Glutamatergic neuron (in vitro differentiated cells): ENCODE measurements around the gene OSBPL9. TPM values are rescaled to one million over a fixed set of nuclear protein-coding genes. Genes with fewer than 3 reads are reported as not detected.

ENCODE experiments used
- DNase-seq: peaks from one replicate; pipeline ENCODE4 v3.0.0; 2022
- H3K27ac Mint-ChIP-seq: one replicate; pipeline ENCODE4 v1.8.0; 2020; ENCODE audit warnings: mild to moderate bottlenecking, mixed read lengths, inconsistent platforms; ENCODE audit not compliant: unreplicated experiment
- H3K27me3 Mint-ChIP-seq: one replicate; pipeline ENCODE4 v1.8.0; 2020; ENCODE audit warnings: mild to moderate bottlenecking, moderate library complexity, mixed read lengths, inconsistent platforms; ENCODE audit not compliant: unreplicated experiment
- H3K36me3 Mint-ChIP-seq: one replicate; pipeline ENCODE4 v1.8.0; 2020; ENCODE audit warnings: mild to moderate bottlenecking, mixed read lengths, inconsistent platforms; ENCODE audit not compliant: unreplicated experiment
- H3K4me1 Mint-ChIP-seq: one replicate; pipeline ENCODE4 v1.8.0; 2020; ENCODE audit warnings: mild to moderate bottlenecking, low read depth, mixed read lengths, inconsistent platforms; ENCODE audit not compliant: unreplicated experiment
- H3K4me3 Mint-ChIP-seq: one replicate; pipeline ENCODE4 v1.8.0; 2020; ENCODE audit warnings: mild to moderate bottlenecking, mixed read lengths, inconsistent platforms; ENCODE audit not compliant: unreplicated experiment
- H3K9me3 Mint-ChIP-seq: one replicate; pipeline ENCODE4 v1.8.0; 2020; ENCODE audit warnings: mild to moderate bottlenecking, moderate library complexity, mixed read lengths, inconsistent platforms; ENCODE audit not compliant: unreplicated experiment
- microRNA-seq: library from miRNA; unstranded; fragments of <30 nt; microRNA quantifications from one replicate; pipeline ENCODE4, GENCODE V29; 2020; ENCODE audit not compliant: unreplicated experiment
- total RNA-seq: library from RNA; stranded (reverse); fragmentation: NEBNext Ultra II Directional; extraction: Animal tissue kit (Norgen Biotek cat#: 25700); gene quantifications from one replicate; pipeline ENCODE4 v1.2.1, GENCODE V29; 2021; ENCODE audit not compliant: unreplicated experiment
- TF ChIP-seq, protein P1 (sequence below): fragments of 200-600 bp; sonication (generic); IDR thresholded peaks from one replicate; pipeline ENCODE4 v1.5.0; 2021; ENCODE audit not compliant: partially characterized antibody, unreplicated experiment

Gene OSBPL9
- total RNA-seq, 1 donor from 2014 or later = 84.6 TPM

GRCh38 chr1:51833700-51834099 lies 216.8 kb downstream of the OSBPL9 start:
- Mint-ChIP-seq H3K9me3 (peaks cover 2% of the 10 kb centered on the region), H3K27me3 (no peaks in the 10 kb centered on the region), H3K36me3 (no peaks in the 10 kb centered on the region), H3K4me1 (no peaks in the 10 kb centered on the region), H3K4me3 (no peak overlapping the region), H3K27ac (no peak overlapping the region)
- DNase-seq = no peak
- TF ChIP-seq, protein P1, sequence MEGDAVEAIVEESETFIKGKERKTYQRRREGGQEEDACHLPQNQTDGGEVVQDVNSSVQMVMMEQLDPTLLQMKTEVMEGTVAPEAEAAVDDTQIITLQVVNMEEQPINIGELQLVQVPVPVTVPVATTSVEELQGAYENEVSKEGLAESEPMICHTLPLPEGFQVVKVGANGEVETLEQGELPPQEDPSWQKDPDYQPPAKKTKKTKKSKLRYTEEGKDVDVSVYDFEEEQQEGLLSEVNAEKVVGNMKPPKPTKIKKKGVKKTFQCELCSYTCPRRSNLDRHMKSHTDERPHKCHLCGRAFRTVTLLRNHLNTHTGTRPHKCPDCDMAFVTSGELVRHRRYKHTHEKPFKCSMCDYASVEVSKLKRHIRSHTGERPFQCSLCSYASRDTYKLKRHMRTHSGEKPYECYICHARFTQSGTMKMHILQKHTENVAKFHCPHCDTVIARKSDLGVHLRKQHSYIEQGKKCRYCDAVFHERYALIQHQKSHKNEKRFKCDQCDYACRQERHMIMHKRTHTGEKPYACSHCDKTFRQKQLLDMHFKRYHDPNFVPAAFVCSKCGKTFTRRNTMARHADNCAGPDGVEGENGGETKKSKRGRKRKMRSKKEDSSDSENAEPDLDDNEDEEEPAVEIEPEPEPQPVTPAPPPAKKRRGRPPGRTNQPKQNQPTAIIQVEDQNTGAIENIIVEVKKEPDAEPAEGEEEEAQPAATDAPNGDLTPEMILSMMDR = no peak

- Mint-ChIP-seq H3K36me3 (no peaks in the 10 kb centered on the region), H3K4me1 (peaks cover 3% of the 10 kb centered on the region), H3K27me3 (no peaks in the 10 kb centered on the region), H3K4me3 (no peak overlapping the region), H3K27ac (no peak overlapping the region), H3K9me3 (no peaks in the 10 kb centered on the region)
- TF ChIP-seq, protein P1 = no peak
- no peak for DNase-seq
Observed at GRCh38 chr1:51837243-51837642, 220.4 kb downstream of the OSBPL9 start.

Small RNAs within 50 kb of the gene (microRNA-seq; reads per million reads assigned to microRNA genes)
- gene MIR761 = not detected

Other genes starting within 250 kb of the OSBPL9 start
- 139 TPM for gene EPS15, start 97.8 kb upstream of the OSBPL9 start, total RNA-seq